Loucy (cell line): ENCODE measurements around the gene KIAA0319L.

Experiments
- EZH2phosphoT487 ChIP-seq: fragments of 200-600 bp; IDR thresholded peaks from 2 replicates; pipeline ENCODE4 v1.6.1; 2018; ENCODE audit warnings: antibody characterized with exemption, mild to moderate bottlenecking, moderate library complexity, borderline replicate concordance
- TF ChIP-seq, protein P1 (sequence below): fragments of 200-600 bp; sonication (generic); conservative IDR thresholded peaks from 2 replicates; pipeline ENCODE4 v1.5.1; 2014; ENCODE audit warnings: mild to moderate bottlenecking, antibody characterized with exemption, low read length

DNA sequence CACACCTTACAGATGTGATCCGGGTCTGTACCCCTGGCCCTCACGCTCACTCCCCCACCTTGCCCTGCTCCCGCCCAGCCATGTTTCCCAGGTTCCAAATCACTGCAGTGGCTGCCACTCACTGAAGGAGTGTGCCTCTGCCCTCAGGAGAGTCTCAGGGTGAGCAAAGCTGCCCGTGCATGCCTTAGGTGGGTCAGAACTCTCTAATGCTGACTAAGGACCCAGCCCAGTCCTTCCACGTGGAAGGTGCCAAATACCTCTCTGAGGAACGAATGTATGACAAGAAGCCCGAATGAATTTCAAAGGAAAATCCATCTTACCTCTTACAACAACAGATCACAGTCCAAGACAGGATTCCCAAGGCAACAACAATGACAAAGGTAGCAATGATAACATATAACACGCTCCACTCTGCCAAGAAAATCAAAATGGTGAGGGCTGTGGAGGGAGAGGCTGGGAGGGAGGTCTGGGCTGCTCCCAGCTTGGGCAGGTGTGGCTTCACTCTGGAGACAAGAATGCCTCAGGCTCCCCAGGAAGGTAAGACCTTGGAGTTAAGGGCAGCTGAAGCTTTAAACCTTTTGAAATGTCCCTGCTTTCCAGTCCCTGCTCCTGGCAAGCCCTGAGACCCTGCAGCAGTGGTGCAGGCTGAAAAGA, 115.2 kb downstream of the KIAA0319L start:
- TF ChIP-seq, protein P1, sequence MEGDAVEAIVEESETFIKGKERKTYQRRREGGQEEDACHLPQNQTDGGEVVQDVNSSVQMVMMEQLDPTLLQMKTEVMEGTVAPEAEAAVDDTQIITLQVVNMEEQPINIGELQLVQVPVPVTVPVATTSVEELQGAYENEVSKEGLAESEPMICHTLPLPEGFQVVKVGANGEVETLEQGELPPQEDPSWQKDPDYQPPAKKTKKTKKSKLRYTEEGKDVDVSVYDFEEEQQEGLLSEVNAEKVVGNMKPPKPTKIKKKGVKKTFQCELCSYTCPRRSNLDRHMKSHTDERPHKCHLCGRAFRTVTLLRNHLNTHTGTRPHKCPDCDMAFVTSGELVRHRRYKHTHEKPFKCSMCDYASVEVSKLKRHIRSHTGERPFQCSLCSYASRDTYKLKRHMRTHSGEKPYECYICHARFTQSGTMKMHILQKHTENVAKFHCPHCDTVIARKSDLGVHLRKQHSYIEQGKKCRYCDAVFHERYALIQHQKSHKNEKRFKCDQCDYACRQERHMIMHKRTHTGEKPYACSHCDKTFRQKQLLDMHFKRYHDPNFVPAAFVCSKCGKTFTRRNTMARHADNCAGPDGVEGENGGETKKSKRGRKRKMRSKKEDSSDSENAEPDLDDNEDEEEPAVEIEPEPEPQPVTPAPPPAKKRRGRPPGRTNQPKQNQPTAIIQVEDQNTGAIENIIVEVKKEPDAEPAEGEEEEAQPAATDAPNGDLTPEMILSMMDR: no peak
- no peak for TF ChIP-seq EZH2phosphoT487
